GM13977 (cell line): ENCODE results near the gene BCAS1.

Experiments
- DNase-seq: peaks from one replicate; pipeline ENCODE4 v3.0.0; 2012; ENCODE audit warnings: low spot score
- CTCF ChIP-seq: IDR thresholded peaks from 2 replicates; pipeline ENCODE4 v1.5.1; 2012; ENCODE audit warnings: mild to moderate bottlenecking, control low read depth; ENCODE audit not compliant: insufficient read depth; ENCODE audit errors: extremely low read depth, missing control alignments
- in situ Hi-C: fragments of 300-500 bp; cut with MboI; formaldehyde crosslinking; loops from one replicate; pipeline ENCODE4 v1.12.0; 2022; ENCODE audit warnings: low sequenced_read_pairs, low pct_unique_long_range_greater_than_20kb, mixed read lengths, inconsistent platforms; ENCODE audit not compliant: unreplicated experiment

BCAS1 gene

GRCh38 chr20:54043076-54043967 lies 27.1 kb downstream of the BCAS1 start:
- in situ Hi-C loops, result no loop called here
- no peak for TF ChIP-seq CTCF
- DNase-seq, result no peak

GRCh38 chr20:54042021-54042420 lies 28.4 kb downstream of the BCAS1 start:
- no peak for TF ChIP-seq CTCF
- DNase-seq, result no peak
- in situ Hi-C loops, result no loop called here

GRCh38 chr20:54041336-54041735 lies 29.1 kb downstream of the BCAS1 start:
- DNase-seq, result no peak
- no peak for TF ChIP-seq CTCF
- in situ Hi-C loops, result no loop called here

GRCh38 chr20:54040531-54040930 lies 29.9 kb downstream of the BCAS1 start:
- no peak for DNase-seq
- TF ChIP-seq CTCF, result no peak
- in situ Hi-C loops, result no loop called here

DNA sequence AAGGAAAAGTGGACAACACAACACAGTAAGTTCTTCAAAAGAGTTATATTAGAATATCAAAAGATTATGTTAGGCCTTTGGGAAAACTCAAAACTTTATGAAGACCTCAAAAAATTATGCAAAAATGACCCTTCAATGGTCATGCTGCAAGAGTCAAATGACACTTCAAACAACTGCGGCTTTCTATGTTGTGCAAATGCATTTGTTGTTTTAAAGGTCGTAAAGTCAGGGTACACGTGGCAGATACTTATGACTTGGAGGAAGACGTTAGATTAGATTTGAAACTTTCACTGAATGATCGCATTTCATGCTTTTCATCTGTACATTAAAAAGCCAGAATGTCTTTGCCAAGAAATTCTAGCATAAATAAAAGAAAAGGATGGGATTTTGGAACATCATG lies 31.4 kb downstream of the BCAS1 start:
- in situ Hi-C loops, result no loop called here
- TF ChIP-seq CTCF, result no peak
- DNase-seq, result no peak

- in situ Hi-C loops, result no loop called here
- no peak for TF ChIP-seq CTCF
- no peak for DNase-seq
Measured at GRCh38 chr20:54037525-54037924, 32.9 kb downstream of the BCAS1 start.
